WTC11 (cell line): ENCODE data around the gene NIPAL4. TPM values are rescaled to one million over a fixed set of nuclear protein-coding genes. Genes with fewer than 3 reads are reported as not detected.

Experiments used
- ATAC-seq: fragments of 200-7000 bp; cut with Tn5 transposase; 2 replicates; pipeline ENCODE4 v1.10.0; 2021; ENCODE audit warnings: mild to moderate bottlenecking, moderate library complexity
- CTCF ChIA-PET: fragments of 300-600 bp; sonication (Branson Sonifier 250); formaldehyde crosslinking; loops from one replicate; lab custom pipeline; 2021; ENCODE audit warnings: antibody characterized with exemption; lab: Charles Lee
- POLR2A ChIA-PET: fragments of 350-600 bp; sonication (Branson Sonifier 250); formaldehyde crosslinking; loops from one replicate; lab custom pipeline; 2021; ENCODE audit warnings: antibody characterized with exemption; lab: Charles Lee
- DNase-seq: peaks from one replicate; pipeline ENCODE4 v3.0.0; 2021; ENCODE audit warnings: low spot score
- H3K27ac Mint-ChIP-seq: 2 replicates; pipeline ENCODE4 v1.8.0; 2021; ENCODE audit warnings: mixed read lengths
- H3K27me3 Mint-ChIP-seq: 2 replicates; pipeline ENCODE4 v1.8.0; 2021; ENCODE audit warnings: low read depth, mild to moderate bottlenecking, moderate library complexity, mixed read lengths
- H3K36me3 Mint-ChIP-seq: 2 replicates; pipeline ENCODE4 v1.8.0; 2021; ENCODE audit warnings: mixed read lengths
- H3K4me1 Mint-ChIP-seq: 2 replicates; pipeline ENCODE4 v1.8.0; 2022; ENCODE audit warnings: mixed read lengths
- H3K4me3 Mint-ChIP-seq: 2 replicates; pipeline ENCODE4 v1.8.0; 2021; ENCODE audit warnings: mild to moderate bottlenecking, moderate library complexity, mixed read lengths
- H3K9me3 Mint-ChIP-seq: 2 replicates; pipeline ENCODE4 v1.8.0; 2021; ENCODE audit warnings: mixed read lengths
- CBFB ChIP-seq: sonication (generic); formaldehyde crosslinking; IDR thresholded peaks from 2 replicates; pipeline ENCODE4 v1.8.1; 2022; ENCODE audit warnings: mild to moderate bottlenecking, low read depth, missing genetic modification reagents
- ETV6 ChIP-seq: sonication (generic); formaldehyde crosslinking; IDR thresholded peaks from 2 replicates; pipeline ENCODE4 v1.8.1; 2022; ENCODE audit warnings: mild to moderate bottlenecking, missing genetic modification reagents
- FOXK1 ChIP-seq: sonication (generic); formaldehyde crosslinking; IDR thresholded peaks from 2 replicates; pipeline ENCODE4 v1.8.0; 2022; ENCODE audit warnings: mild to moderate bottlenecking, moderate library complexity, missing genetic modification reagents
- OVOL2 ChIP-seq: fragments of 250-450 bp; sonication (Bioruptor Pico); IDR thresholded peaks from 2 replicates; pipeline ENCODE4 v1.9.0; 2021; ENCODE audit warnings: mild to moderate bottlenecking, borderline replicate concordance
- ZBTB21 ChIP-seq: sonication (generic); formaldehyde crosslinking; IDR thresholded peaks from 2 replicates; pipeline ENCODE4 v1.8.1; 2023; ENCODE audit warnings: mild to moderate bottlenecking, missing genetic modification reagents, borderline replicate concordance
- ZNF121 ChIP-seq: sonication (generic); formaldehyde crosslinking; IDR thresholded peaks from 2 replicates; pipeline ENCODE4 v1.8.0; 2023; ENCODE audit warnings: missing genetic modification reagents
- ZNF232 ChIP-seq: sonication (generic); formaldehyde crosslinking; IDR thresholded peaks from 2 replicates; pipeline ENCODE4 v1.8.0; 2022; ENCODE audit warnings: mild to moderate bottlenecking, missing genetic modification reagents
- ZNF263 ChIP-seq: sonication (generic); formaldehyde crosslinking; IDR thresholded peaks from 2 replicates; pipeline ENCODE4 v1.8.1; 2022; ENCODE audit warnings: low read depth, mild to moderate bottlenecking, moderate library complexity, missing genetic modification reagents
- total RNA-seq: library from RNA; stranded (reverse); gene quantifications from 3 replicates; pipeline ENCODE4 v1.2.3, GENCODE V29; 2021
- TF ChIP-seq, protein P1 (sequence below): sonication (generic); formaldehyde crosslinking; IDR thresholded peaks from 2 replicates; pipeline ENCODE4 v1.8.1; 2023; ENCODE audit warnings: mild to moderate bottlenecking, missing genetic modification reagents
- TF ChIP-seq, protein P2 (sequence below): fragments of 250-450 bp; sonication (Bioruptor Pico); IDR thresholded peaks from 2 replicates; pipeline ENCODE4 v2.1.2; 2022; ENCODE audit warnings: mild to moderate bottlenecking, moderate library complexity
- TF ChIP-seq, protein P3 (sequence below): sonication (generic); formaldehyde crosslinking; IDR thresholded peaks from 2 replicates; pipeline ENCODE4 v1.8.1; 2023; ENCODE audit warnings: mild to moderate bottlenecking, moderate library complexity, missing genetic modification reagents
- TF ChIP-seq, protein P4 (sequence below): fragments of 250-450 bp; sonication (Bioruptor Pico); IDR thresholded peaks from 2 replicates; pipeline ENCODE4 v1.9.0; 2021; ENCODE audit warnings: mild to moderate bottlenecking
- TF ChIP-seq, protein P5 (sequence below): sonication (generic); formaldehyde crosslinking; IDR thresholded peaks from 2 replicates; pipeline ENCODE4 v1.8.0; 2022; ENCODE audit warnings: mild to moderate bottlenecking, missing genetic modification reagents
- TF ChIP-seq, protein P6 (sequence below): sonication (generic); formaldehyde crosslinking; conservative IDR thresholded peaks from 2 replicates; pipeline ENCODE4 v1.8.1; 2023; ENCODE audit warnings: mild to moderate bottlenecking, low read depth, missing genetic modification reagents, moderate library complexity
- TF ChIP-seq, protein P7 (sequence below): sonication (generic); formaldehyde crosslinking; IDR thresholded peaks from 2 replicates; pipeline ENCODE4 v1.8.0; 2022; ENCODE audit warnings: missing genetic modification reagents
- TF ChIP-seq, protein P8 (sequence below): fragments of 250-450 bp; sonication (Bioruptor Pico); IDR thresholded peaks from 2 replicates; pipeline ENCODE4 v1.9.0; 2021; ENCODE audit warnings: mild to moderate bottlenecking

The NIPAL4 gene
- total RNA-seq, 1 experiment from 2014 or later, result not detected

DNA sequence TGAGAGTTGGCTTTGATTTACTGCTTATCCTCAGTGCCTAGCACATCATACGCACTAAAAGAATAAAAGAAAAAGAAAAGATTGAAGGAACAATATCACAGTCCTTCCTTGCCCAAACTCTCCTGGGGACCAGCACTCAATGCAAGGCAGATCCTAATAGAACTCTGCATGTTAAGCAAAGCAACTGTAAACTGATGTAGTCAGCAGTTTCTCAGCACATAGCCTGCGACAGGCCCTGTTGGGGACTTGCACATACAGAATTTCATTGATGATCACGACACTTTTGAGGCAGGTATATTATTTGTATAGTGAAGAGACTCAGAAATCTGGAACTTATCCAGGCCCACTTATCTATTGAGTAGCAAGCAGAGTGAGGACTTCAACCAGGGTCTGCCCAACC is 15.4 kb downstream of the NIPAL4 start (continued):
- TF ChIP-seq, protein P1, sequence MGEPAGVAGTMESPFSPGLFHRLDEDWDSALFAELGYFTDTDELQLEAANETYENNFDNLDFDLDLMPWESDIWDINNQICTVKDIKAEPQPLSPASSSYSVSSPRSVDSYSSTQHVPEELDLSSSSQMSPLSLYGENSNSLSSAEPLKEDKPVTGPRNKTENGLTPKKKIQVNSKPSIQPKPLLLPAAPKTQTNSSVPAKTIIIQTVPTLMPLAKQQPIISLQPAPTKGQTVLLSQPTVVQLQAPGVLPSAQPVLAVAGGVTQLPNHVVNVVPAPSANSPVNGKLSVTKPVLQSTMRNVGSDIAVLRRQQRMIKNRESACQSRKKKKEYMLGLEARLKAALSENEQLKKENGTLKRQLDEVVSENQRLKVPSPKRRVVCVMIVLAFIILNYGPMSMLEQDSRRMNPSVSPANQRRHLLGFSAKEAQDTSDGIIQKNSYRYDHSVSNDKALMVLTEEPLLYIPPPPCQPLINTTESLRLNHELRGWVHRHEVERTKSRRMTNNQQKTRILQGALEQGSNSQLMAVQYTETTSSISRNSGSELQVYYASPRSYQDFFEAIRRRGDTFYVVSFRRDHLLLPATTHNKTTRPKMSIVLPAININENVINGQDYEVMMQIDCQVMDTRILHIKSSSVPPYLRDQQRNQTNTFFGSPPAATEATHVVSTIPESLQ, result no peak
- TF ChIP-seq CBFB (CRISPR knock-in tag) (no peak), ZNF121 (no peak), ZNF263 (CRISPR knock-in tag) (no peak), FOXK1 (CRISPR knock-in tag) (no peak), ETV6 (CRISPR knock-in tag) (no peak)
- TF ChIP-seq, protein P2, sequence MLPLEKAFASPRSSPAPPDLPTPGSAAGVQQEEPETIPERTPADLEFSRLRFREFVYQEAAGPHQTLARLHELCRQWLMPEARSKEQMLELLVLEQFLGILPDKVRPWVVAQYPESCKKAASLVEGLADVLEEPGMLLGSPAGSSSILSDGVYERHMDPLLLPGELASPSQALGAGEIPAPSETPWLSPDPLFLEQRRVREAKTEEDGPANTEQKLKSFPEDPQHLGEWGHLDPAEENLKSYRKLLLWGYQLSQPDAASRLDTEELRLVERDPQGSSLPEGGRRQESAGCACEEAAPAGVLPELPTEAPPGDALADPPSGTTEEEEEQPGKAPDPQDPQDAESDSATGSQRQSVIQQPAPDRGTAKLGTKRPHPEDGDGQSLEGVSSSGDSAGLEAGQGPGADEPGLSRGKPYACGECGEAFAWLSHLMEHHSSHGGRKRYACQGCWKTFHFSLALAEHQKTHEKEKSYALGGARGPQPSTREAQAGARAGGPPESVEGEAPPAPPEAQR (CRISPR knock-in tag), result no peak
- TF ChIP-seq, protein P3, sequence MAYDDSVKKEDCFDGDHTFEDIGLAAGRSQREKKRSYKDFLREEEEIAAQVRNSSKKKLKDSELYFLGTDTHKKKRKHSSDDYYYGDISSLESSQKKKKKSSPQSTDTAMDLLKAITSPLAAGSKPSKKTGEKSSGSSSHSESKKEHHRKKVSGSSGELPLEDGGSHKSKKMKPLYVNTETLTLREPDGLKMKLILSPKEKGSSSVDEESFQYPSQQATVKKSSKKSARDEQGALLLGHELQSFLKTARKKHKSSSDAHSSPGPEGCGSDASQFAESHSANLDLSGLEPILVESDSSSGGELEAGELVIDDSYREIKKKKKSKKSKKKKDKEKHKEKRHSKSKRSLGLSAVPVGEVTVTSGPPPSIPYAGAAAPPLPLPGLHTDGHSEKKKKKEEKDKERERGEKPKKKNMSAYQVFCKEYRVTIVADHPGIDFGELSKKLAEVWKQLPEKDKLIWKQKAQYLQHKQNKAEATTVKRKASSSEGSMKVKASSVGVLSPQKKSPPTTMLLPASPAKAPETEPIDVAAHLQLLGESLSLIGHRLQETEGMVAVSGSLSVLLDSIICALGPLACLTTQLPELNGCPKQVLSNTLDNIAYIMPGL (CRISPR knock-in tag), result no peak
- TF ChIP-seq, protein P4, sequence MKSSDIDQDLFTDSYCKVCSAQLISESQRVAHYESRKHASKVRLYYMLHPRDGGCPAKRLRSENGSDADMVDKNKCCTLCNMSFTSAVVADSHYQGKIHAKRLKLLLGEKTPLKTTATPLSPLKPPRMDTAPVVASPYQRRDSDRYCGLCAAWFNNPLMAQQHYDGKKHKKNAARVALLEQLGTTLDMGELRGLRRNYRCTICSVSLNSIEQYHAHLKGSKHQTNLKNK, result no peak
- TF ChIP-seq, protein P5, sequence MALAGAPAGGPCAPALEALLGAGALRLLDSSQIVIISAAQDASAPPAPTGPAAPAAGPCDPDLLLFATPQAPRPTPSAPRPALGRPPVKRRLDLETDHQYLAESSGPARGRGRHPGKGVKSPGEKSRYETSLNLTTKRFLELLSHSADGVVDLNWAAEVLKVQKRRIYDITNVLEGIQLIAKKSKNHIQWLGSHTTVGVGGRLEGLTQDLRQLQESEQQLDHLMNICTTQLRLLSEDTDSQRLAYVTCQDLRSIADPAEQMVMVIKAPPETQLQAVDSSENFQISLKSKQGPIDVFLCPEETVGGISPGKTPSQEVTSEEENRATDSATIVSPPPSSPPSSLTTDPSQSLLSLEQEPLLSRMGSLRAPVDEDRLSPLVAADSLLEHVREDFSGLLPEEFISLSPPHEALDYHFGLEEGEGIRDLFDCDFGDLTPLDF (CRISPR knock-in tag), result no peak
- TF ChIP-seq, all 79 proteins: peak for 0

DNA sequence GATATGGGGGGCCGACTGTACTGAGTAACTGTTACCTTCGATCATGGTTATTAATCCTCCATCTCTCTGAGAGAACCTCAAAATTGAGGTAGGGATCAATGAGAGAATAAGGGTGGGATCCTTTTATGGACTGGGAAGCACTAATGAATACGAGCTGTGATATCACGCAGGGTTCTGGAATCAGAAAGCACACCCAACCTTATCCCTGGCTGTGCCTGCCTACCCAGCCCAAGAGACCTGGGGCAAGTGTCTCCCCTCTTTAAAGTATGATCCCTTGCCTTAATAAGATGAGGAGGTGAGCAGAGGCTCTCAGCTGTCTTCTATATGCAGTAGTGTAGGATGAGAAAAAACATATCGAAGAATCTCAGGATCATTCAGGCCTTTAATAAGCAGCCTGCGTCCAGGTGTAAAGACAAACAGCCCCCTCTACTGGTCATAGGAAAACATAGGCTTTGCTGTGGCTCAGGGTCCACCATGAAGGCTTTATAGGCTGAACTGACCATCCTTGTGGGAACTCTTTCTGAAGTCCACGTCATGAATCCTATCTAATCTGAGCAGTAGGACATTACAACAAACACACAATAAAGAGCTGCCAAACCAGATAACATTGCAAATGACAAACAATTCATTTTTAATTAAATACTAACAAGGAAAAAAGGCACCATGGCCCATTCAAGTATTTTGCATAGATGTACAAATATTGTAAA is 16.8 kb downstream of the NIPAL4 start:
- Mint-ChIP-seq H3K27me3 (no peaks in the 10 kb centered on the region), H3K4me1 (peaks cover 20% of the 10 kb centered on the region), H3K36me3 (no peaks in the 10 kb centered on the region), H3K4me3 (no peak overlapping the region), H3K27ac (no peak overlapping the region), H3K9me3 (no peaks in the 10 kb centered on the region)
- DNase-seq (peak; percentile 30), ATAC-seq (peak; percentile 71)
- POLR2A ChIA-PET, result interaction anchor here (0.7 kb wide), 1 partner anchor 19 kb away, joined by 7 read pairs; no protein-coding TSS in a partner anchor
- CTCF ChIA-PET, result interaction anchor here (0.6 to 1.5 kb wide), 4 partner anchors 33 to 149 kb away, joined by 3 to 6 read pairs (median 4); no protein-coding TSS in a partner anchor
- TF ChIP-seq ZBTB21 (CRISPR knock-in tag) (no peak), OVOL2 (CRISPR knock-in tag) (no peak), ZNF232 (CRISPR knock-in tag) (no peak), ETV6 (CRISPR knock-in tag) (no peak)
- TF ChIP-seq, protein P6, sequence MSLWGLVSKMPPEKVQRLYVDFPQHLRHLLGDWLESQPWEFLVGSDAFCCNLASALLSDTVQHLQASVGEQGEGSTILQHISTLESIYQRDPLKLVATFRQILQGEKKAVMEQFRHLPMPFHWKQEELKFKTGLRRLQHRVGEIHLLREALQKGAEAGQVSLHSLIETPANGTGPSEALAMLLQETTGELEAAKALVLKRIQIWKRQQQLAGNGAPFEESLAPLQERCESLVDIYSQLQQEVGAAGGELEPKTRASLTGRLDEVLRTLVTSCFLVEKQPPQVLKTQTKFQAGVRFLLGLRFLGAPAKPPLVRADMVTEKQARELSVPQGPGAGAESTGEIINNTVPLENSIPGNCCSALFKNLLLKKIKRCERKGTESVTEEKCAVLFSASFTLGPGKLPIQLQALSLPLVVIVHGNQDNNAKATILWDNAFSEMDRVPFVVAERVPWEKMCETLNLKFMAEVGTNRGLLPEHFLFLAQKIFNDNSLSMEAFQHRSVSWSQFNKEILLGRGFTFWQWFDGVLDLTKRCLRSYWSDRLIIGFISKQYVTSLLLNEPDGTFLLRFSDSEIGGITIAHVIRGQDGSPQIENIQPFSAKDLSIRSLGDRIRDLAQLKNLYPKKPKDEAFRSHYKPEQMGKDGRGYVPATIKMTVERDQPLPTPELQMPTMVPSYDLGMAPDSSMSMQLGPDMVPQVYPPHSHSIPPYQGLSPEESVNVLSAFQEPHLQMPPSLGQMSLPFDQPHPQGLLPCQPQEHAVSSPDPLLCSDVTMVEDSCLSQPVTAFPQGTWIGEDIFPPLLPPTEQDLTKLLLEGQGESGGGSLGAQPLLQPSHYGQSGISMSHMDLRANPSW (CRISPR knock-in tag), result no peak
- TF ChIP-seq, protein P7, sequence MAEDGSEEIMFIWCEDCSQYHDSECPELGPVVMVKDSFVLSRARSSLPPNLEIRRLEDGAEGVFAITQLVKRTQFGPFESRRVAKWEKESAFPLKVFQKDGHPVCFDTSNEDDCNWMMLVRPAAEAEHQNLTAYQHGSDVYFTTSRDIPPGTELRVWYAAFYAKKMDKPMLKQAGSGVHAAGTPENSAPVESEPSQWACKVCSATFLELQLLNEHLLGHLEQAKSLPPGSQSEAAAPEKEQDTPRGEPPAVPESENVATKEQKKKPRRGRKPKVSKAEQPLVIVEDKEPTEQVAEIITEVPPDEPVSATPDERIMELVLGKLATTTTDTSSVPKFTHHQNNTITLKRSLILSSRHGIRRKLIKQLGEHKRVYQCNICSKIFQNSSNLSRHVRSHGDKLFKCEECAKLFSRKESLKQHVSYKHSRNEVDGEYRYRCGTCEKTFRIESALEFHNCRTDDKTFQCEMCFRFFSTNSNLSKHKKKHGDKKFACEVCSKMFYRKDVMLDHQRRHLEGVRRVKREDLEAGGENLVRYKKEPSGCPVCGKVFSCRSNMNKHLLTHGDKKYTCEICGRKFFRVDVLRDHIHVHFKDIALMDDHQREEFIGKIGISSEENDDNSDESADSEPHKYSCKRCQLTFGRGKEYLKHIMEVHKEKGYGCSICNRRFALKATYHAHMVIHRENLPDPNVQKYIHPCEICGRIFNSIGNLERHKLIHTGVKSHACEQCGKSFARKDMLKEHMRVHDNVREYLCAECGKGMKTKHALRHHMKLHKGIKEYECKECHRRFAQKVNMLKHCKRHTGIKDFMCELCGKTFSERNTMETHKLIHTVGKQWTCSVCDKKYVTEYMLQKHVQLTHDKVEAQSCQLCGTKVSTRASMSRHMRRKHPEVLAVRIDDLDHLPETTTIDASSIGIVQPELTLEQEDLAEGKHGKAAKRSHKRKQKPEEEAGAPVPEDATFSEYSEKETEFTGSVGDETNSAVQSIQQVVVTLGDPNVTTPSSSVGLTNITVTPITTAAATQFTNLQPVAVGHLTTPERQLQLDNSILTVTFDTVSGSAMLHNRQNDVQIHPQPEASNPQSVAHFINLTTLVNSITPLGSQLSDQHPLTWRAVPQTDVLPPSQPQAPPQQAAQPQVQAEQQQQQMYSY (CRISPR knock-in tag), result no peak
- TF ChIP-seq, protein P8, sequence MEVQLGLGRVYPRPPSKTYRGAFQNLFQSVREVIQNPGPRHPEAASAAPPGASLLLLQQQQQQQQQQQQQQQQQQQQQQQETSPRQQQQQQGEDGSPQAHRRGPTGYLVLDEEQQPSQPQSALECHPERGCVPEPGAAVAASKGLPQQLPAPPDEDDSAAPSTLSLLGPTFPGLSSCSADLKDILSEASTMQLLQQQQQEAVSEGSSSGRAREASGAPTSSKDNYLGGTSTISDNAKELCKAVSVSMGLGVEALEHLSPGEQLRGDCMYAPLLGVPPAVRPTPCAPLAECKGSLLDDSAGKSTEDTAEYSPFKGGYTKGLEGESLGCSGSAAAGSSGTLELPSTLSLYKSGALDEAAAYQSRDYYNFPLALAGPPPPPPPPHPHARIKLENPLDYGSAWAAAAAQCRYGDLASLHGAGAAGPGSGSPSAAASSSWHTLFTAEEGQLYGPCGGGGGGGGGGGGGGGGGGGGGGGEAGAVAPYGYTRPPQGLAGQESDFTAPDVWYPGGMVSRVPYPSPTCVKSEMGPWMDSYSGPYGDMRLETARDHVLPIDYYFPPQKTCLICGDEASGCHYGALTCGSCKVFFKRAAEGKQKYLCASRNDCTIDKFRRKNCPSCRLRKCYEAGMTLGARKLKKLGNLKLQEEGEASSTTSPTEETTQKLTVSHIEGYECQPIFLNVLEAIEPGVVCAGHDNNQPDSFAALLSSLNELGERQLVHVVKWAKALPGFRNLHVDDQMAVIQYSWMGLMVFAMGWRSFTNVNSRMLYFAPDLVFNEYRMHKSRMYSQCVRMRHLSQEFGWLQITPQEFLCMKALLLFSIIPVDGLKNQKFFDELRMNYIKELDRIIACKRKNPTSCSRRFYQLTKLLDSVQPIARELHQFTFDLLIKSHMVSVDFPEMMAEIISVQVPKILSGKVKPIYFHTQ, result no peak
